Fibroblast of lung (primary cell): ENCODE results near the gene SH3BGRL2. TPM values are rescaled to one million over a fixed set of nuclear protein-coding genes. Genes with fewer than 3 reads are reported as not detected.
A peak's percentile ranks its signal among the peaks of the same experiment; 100 is the strongest.
"Not testable (repeated sequence)": the region's sequence is repeated elsewhere in the genome, so short reads cannot be mapped to it uniquely, and the experiment has no call there.

Source experiments
- DNase-seq, 2 donors: peaks; one replicate each; pipeline versions ENCODE4 v3.0.0 to v3.0.0-alpha.2; 2010; ENCODE audit warnings: low read depth in 2 of 2
- H2AFZ ChIP-seq: 2 replicates; pipeline ENCODE4 v1.5.1; 2012; ENCODE audit warnings: low read length, control low read depth, inconsistent platforms
- H3K27ac ChIP-seq: 2 replicates; pipeline ENCODE4 v1.5.1; 2011; ENCODE audit warnings: low read length, control low read depth; ENCODE audit not compliant: insufficient read depth
- H3K27me3 ChIP-seq: 2 replicates; pipeline ENCODE4 v1.5.1; 2011; ENCODE audit warnings: mild to moderate bottlenecking, low read length; ENCODE audit not compliant: control insufficient read depth, insufficient read depth
- H3K36me3 ChIP-seq: 2 replicates; pipeline ENCODE4 v1.5.1; 2011; ENCODE audit warnings: low read length; ENCODE audit not compliant: control insufficient read depth, insufficient read depth
- H3K4me1 ChIP-seq: 2 replicates; pipeline ENCODE4 v1.5.1; 2011; ENCODE audit warnings: low read length; ENCODE audit not compliant: control insufficient read depth, insufficient read depth; ENCODE audit errors: extremely low read depth
- H3K4me2 ChIP-seq: 2 replicates; pipeline ENCODE4 v1.5.1; 2011; ENCODE audit warnings: low read length, control low read depth; ENCODE audit not compliant: insufficient read depth; ENCODE audit errors: extremely low read depth
- H3K4me3 ChIP-seq, 4 experiments: fragments of 200-600 bp in 1 of 4; sonication (generic) in 1 of 4; replicated peaks in 1 of 4; 2 replicates each; pipeline ENCODE4 v1.5.1; 2011 to 2016; ENCODE audit warnings: low read length in 4 of 4, low read depth in 3 of 4, mild to moderate bottlenecking in 3 of 4, control low read depth in 2 of 4, inconsistent platforms in 1 of 4, mixed read lengths in 1 of 4; ENCODE audit not compliant: insufficient read depth in 1 of 4; ENCODE audit errors: control extremely low read depth in 1 of 4
- H3K79me2 ChIP-seq: 2 replicates; pipeline ENCODE4 v1.5.1; 2012; ENCODE audit warnings: mild to moderate bottlenecking, low read length, inconsistent platforms; ENCODE audit not compliant: control insufficient read depth, insufficient read depth
- H3K9ac ChIP-seq: 2 replicates; pipeline ENCODE4 v1.5.1; 2011; ENCODE audit warnings: mild to moderate bottlenecking, low read length, control low read depth; ENCODE audit not compliant: insufficient read depth
- H3K9me3 ChIP-seq: 2 replicates; pipeline ENCODE4 v1.5.1; 2012; ENCODE audit warnings: low read depth, low read length; ENCODE audit not compliant: control insufficient read depth, insufficient read depth
- H4K20me1 ChIP-seq: 2 replicates; pipeline ENCODE4 v1.5.1; 2011; ENCODE audit warnings: low read length; ENCODE audit not compliant: control insufficient read depth, insufficient read depth; ENCODE audit errors: extremely low read depth
- EZH2 ChIP-seq: IDR thresholded peaks from 2 replicates; pipeline ENCODE4 v1.5.1; 2012; ENCODE audit warnings: low read length, control low read depth, mild to moderate bottlenecking; ENCODE audit errors: missing control alignments
- polyA plus RNA-seq, 2 donors: library from polyadenylated mRNA; depleted of rRNA in 1 of 2; stranded (reverse) in 1 of 2; unstranded in 1 of 2; fragments of >200 nt; gene quantifications; 2 replicates each; pipeline ENCODE4 v1.2.1, GENCODE V29; 2011 to 2012; ENCODE audit warnings: missing spikeins in 1 of 2
- total RNA-seq: library from RNA; depleted of rRNA; stranded (reverse); fragments of >200 nt; gene quantifications from 2 replicates; pipeline ENCODE4 v1.2.1, GENCODE V29; 2014
- TF ChIP-seq, protein P1 (sequence below), 2 donors: IDR thresholded peaks in 1 of 2; conservative IDR thresholded peaks in 1 of 2; 1 replicate in 1 of 2; 2 replicates in 1 of 2; pipeline ENCODE4 v1.5.1; 2011 to 2012; ENCODE audit warnings: low read length in 2 of 2, control low read depth in 1 of 2, inconsistent platforms in 1 of 2, low read depth in 1 of 2, mild to moderate bottlenecking in 1 of 2

SH3BGRL2 gene
- total and polyA plus RNA-seq, 2 donors (not counting 1 experiment from before 2014, with no cell fraction given), result 1.5 to 4.3 TPM

DNA sequence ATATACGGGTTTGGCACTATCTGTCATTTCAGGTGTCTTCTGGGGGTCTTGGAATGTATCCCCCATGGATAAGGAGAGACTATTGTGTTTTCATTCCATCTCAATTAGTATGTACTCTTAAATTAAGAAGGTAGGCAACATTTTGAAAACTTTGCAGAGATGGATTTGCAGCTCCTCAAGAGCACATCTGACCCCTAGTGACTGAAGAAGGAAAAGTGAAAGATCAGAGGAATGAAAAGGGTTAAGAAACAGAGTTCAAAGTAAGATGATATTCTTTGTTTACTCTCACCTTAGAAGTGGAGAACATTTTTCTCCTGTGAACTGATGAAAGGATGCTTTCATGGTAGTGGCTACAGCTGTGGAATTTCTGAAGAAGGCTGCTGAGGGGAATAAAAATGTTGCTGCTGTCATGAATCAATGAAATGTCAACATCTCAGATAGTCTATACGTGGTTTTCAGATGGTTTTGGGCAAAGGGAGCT lies 41.5 kb downstream of the SH3BGRL2 start:
- Histone ChIP-seq H2AFZ (no peak overlapping the region), H3K9me3 (no peaks in the 10 kb centered on the region), H3K79me2 (no peaks in the 10 kb centered on the region), H3K27ac (no peak overlapping the region), H3K4me2 (no peak overlapping the region), H3K27me3 (no peaks in the 10 kb centered on the region), H4K20me1 (no peaks in the 10 kb centered on the region), H3K9ac (no peak overlapping the region), H3K4me3 (no peak overlapping the region), H3K36me3 (no peaks in the 10 kb centered on the region), H3K4me1 (no peaks in the 10 kb centered on the region)
- TF ChIP-seq, protein P1, sequence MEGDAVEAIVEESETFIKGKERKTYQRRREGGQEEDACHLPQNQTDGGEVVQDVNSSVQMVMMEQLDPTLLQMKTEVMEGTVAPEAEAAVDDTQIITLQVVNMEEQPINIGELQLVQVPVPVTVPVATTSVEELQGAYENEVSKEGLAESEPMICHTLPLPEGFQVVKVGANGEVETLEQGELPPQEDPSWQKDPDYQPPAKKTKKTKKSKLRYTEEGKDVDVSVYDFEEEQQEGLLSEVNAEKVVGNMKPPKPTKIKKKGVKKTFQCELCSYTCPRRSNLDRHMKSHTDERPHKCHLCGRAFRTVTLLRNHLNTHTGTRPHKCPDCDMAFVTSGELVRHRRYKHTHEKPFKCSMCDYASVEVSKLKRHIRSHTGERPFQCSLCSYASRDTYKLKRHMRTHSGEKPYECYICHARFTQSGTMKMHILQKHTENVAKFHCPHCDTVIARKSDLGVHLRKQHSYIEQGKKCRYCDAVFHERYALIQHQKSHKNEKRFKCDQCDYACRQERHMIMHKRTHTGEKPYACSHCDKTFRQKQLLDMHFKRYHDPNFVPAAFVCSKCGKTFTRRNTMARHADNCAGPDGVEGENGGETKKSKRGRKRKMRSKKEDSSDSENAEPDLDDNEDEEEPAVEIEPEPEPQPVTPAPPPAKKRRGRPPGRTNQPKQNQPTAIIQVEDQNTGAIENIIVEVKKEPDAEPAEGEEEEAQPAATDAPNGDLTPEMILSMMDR (conservative IDR thresholded peaks at IDR 0.05 in 1 of 2, IDR thresholded peaks at IDR 0.05 in 1 of 2; ENCODE audit: low read depth in 1 of 2, low read length in 2 of 2), result peak; percentile 61 to 70
- TF ChIP-seq EZH2, result no peak
- peak; percentile 49 to 66 for DNase-seq

DNA sequence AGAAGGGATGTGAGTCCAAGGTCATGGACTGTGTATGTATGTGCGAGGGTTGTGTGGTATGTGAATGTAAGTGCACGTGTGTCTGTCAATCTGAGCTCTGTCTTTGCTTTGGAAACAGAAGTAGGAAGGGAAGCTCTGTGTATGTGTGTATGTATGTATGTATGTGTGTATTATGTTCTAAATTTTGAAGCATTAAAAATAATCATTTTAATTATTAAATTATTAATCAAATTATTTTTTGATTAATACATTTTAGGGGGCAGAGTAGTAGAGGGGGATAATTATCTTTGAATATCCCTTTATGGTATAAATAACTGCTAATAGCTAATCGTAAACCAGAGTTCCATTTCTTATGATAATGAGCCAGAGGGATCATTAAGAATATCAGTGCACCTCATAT lies 42.8 kb downstream of the SH3BGRL2 start:
- H3K4me1 ChIP-seq, result no peaks in the 10 kb centered on the region
- no peaks in the 10 kb centered on the region for H4K20me1 ChIP-seq

DNA sequence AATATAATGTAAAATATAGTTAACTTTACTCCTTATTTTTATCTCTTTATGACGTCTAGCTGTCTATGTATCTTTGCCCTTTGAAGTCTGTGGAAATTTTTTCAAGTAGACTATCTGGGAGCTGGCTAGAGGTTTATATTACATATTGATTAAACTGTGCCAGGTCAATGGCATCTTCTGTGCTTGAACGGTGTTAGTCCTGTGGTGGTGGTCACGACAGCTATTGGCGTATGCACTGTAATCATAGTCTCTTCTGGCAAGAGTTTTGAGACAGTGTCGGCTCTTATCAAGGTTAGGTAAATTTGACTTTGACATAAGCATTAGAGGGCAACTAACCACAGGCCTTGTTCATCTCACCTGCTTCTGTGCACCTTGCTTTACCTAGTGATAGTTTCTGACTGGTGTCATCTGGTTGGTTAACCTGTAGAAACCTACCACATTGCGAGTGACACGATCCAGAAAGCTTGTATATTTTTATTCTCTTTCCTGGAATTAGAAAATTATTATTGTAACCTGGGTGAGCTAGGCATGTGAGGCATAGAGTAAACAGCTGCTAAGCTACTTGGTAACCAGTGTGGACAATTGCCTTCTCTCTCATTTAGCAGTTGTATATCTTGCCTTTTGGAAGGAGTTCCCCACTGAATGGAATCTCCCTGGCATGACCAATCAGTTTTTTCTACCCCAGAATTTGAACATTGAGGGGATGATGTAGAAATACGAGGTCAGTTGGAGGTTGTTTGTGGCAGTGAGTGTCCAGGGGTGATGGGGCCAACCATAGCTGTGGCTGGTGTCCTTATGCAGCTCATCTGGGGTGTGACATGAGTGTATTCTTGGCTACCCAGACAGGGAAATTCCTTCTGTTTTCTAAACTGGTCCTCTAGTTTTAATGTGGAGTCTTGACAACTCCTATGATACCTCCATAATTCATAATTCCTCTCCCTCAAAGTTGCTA lies 45.9 kb downstream of the SH3BGRL2 start:
- H3K4me3 ChIP-seq, result no peak overlapping the region
- no peak overlapping the region for H3K4me2 ChIP-seq
- H3K4me1 ChIP-seq, result no peaks in the 10 kb centered on the region
- DNase-seq, result peak in 1 of 2 donors; percentile 4
- H3K9ac ChIP-seq, result no peak overlapping the region
- no peaks in the 10 kb centered on the region for H3K36me3 ChIP-seq
- H4K20me1 ChIP-seq, result no peaks in the 10 kb centered on the region
- no peak overlapping the region for H2AFZ ChIP-seq
- no peaks in the 10 kb centered on the region for H3K27me3 ChIP-seq
- no peaks in the 10 kb centered on the region for H3K79me2 ChIP-seq
- no peaks in the 10 kb centered on the region for H3K9me3 ChIP-seq
- TF ChIP-seq EZH2, result no peak
- TF ChIP-seq, protein P1 (conservative IDR thresholded peaks at IDR 0.05 in 1 of 2, IDR thresholded peaks at IDR 0.05 in 1 of 2; ENCODE audit: low read depth in 1 of 2, low read length in 2 of 2), result no peak
- H3K27ac ChIP-seq, result no peak overlapping the region

More for the DNA sequence above, 42.8 kb downstream of the SH3BGRL2 start:
- Histone ChIP-seq H3K9ac (no peak overlapping the region), H3K27ac (no peak overlapping the region), H3K4me2 (no peak overlapping the region), H3K27me3 (no peaks in the 10 kb centered on the region), H3K9me3 (no peaks in the 10 kb centered on the region), H3K79me2 (no peaks in the 10 kb centered on the region), H2AFZ (no peak overlapping the region), H3K36me3 (no peaks in the 10 kb centered on the region), H3K4me3 (no peak overlapping the region)
- TF ChIP-seq, protein P1 (conservative IDR thresholded peaks at IDR 0.05 in 1 of 2, IDR thresholded peaks at IDR 0.05 in 1 of 2; ENCODE audit: low read depth in 1 of 2, low read length in 2 of 2), result no peak
- TF ChIP-seq EZH2, result no peak
- no peak for DNase-seq

DNA sequence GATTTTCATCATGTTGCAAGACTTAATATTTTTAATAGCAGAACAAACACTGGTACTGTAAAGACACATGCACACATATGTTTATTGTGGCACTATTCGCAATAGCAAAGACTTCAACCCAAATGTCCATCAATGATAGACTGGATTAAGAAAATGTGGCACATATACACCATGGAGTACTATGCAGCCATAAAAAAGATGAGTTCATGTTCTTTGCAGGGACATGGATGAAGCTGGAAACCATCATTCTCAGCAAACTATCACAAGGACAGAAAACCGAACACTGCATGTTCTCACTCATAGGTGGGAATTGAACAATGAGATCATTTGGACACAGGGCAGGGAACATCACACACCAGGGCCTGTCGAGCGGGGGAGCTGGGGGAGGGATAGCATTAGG lies 51.6 kb downstream of the SH3BGRL2 start:
- H3K27ac ChIP-seq, H3K79me2 ChIP-seq, DNase-seq, H4K20me1 ChIP-seq, H3K27me3 ChIP-seq, H3K36me3 ChIP-seq, H3K4me3 ChIP-seq, H3K9me3 ChIP-seq, H3K4me1 ChIP-seq, H2AFZ ChIP-seq, H3K4me2 ChIP-seq, H3K9ac ChIP-seq: not testable (repeated sequence)
